ENCODE results near the gene LDLR.
"Not testable (repeated sequence)": the region's sequence is repeated elsewhere in the genome, so short reads cannot be mapped to it uniquely, and the experiment has no call there.

Gene LDLR

DNA sequence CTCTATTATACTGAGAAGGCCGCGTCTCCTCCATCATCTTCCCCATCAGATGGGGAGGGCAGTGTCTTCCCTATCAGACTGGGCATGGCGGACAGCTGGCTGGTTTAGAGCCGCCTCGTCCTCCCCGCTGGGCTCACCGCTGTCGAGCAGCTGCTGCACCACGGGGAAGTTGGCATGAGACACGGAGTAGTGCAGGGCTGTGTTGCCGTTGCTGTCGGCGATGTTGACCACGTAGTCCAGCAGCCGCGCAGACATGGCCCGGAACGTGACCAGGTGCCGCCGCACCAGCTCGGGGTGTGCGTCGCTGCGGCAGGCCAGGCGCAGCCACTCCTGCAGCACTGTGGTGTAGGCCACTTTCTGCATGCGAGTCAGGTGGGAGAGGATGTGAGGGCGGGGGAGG, 85.1 kb downstream of the LDLR start:
- DNase-seq (ENCODE audit: low read depth), result no peak

DNA sequence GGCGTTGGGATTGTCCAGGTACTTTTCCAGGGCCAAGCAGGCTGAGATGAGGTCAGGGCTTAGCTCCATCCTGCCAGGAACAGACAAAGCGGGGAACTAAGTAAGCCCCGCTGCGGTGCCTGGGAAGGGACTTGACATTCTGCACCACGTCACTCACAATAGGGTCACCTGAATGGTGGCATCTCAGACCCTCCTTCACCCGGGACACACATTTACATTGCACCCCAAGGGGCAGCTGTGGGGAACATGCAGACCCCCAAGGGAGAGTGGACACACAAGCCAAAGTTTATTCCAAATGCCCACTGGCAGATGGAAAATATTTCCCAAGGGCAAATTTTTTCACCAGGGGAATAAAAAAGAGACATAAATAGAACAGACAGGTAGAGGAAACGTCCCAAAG, 86.7 kb downstream of the LDLR start:
- DNase-seq (ENCODE audit: low read depth), result no peak

DNA sequence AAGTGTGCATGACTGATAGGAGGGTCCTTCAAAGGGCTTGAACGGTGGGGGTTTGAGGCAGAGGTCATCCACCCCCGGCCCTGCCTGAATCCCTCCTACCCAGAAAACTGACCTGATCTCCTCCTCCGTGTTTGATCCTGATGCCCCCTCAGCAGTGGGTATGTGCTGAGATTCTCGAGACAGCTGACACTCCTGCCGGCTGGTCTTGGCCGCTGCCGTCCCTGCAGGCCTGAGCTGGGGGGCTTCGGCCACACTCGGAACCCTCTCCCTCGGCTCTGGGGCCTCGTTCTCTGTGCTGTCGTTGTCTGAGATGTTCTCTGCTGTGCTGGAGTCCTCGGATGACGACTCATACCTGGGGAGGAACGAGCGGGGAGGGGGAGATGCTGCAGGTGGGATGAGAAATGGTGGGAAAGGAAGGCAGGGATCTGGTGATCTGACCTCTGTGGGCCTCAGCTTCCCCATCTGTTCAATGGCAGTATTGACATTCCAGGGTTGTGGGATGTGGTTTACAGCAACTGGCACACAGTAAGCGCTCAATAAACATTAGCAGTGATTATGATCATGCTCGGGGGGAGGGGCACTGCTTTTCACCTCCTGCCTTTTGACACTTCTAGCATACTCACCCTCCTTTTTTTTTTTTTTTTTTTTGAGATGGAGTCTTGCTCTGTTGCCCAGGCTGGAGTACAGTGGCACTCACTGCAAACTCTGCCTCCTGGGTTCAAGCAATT, 87.4 kb downstream of the LDLR start:
- no peak for DNase-seq (ENCODE audit: low read depth)

DNA sequence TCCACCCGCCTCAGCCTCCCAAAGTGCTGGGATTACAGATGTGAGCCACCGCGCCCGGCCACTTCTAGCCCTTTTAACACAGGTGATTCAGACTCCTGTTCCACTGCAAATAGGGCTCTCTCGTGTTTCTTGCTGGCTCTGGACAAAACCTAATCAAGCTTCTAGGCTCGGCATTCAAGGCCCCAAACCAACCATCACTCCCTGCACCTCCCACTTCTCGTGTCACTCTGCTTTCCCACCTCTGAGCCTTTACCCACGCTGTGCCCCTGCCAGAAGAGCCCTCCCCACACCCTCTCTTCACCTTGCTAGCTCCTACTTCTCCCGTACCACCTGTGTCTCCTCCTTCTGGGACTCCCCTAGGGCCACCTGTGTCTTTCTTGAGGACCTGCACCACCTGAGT, 88.3 kb downstream of the LDLR start:
- DNase-seq (ENCODE audit: low read depth), result no peak

DNA sequence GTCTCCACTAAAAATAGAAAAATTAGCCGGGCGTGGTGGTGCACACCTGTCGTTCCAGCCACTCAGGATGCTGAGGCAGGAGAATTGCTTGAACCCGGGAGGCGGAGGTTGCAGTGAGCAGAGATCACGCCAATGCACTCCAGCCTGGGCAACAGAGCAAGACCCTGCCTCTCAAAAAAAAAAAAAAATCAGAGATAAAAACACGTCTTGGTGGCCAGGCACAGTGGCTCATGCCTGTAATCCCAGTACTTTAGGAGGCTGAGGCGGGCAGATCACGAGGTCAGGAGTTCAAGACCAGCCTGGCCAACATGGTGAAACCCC, 89.8 kb downstream of the LDLR start:
- DNase-seq (ENCODE audit: low read depth), result not testable (repeated sequence)

DNA sequence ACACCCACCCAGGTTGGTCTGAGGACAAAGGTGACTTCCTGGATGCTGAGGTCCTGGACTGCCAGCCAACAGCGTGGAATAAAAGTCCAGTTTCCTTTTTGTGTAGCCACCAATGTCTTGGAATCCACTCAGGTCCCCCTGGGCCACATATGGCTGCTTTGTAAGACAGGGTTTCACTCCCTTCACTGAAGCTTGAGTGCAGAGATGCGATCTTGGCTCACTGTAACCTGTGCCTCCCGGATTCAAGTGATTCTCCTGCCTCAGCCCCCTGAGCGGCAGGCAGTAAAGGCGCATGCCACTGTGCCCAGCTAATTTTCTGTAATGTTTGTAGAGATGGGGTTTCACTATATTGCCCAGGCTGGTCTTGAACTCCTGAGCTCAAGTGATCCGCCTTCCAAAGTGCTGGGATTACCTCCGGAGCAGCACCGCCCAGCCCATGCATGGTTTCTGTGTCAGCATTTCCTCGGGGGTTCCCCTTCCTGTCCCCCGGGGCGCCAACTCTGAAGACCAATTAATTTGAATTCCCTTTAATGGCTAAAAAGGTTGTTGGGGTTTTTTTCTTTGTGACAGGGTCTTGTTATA, 90.5 kb downstream of the LDLR start:
- no peak for DNase-seq (ENCODE audit: low read depth)

DNA sequence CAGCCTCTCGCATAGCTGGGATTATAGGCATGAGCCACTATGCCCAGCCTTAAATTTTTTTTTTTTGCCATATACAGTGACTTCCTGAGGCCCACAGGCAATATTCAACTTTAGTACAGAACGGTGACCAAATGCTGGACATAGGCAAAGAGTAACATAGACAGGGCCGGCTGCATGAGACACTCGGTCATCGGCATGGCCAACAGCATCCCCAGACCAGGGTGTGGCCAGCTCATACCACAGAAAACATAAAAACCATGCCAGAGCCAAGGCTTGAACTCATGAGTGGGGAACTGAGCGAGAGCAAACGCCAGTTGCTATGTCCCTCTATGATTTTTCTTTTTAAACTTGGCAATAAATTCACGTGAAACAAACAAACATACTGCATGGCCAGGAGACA, 91.1 kb downstream of the LDLR start:
- DNase-seq (ENCODE audit: low read depth), result no peak

DNA sequence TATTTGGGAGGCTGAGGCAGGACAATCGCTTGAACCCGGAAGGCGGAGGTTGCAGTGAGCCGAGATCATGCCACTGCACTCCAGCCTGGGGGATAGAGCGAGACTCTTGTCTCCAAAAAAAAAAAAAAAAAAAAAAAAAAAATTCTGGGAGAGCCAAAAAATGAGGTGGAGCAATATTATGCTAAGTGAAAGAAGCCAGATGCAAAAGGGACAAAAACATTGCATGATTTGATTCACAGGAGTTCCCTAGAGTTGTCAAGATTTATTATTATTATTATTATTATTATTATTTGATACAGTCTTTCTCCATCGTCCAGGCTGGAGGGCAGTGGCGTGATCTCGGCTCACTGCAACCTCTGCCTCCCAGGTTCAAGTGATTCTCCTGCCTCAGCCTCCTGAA, 91.7 kb downstream of the LDLR start:
- not testable (repeated sequence) for DNase-seq (ENCODE audit: low read depth)

DNA sequence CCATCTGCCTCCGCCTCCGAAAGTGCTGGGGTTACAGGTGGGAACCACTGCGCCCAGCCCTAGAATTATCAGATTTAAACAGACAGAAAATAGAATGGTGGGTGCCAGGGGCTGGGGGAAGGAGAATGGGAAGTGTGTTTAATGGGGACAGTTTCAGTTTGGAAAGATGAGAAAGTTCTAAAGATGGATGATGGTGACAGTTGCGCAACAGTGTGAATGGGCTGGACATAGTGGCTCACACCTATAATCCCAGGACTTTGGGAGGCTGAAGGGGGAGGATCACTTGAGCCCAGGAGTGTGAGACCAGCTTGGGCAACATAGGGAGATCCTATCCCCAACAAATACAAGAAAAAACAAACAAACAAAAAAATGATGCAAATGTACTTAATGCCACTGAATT, 92.2 kb downstream of the LDLR start:
- no peak for DNase-seq (ENCODE audit: low read depth)

Data from GM04504 (cell line).